Liver (tissue), 9 donors: Measurements from ENCODE around the gene ACP5. TPM values are rescaled to one million over a fixed set of nuclear protein-coding genes. Genes with fewer than 3 reads are reported as not detected.
A peak's percentile ranks its signal among the peaks of the same experiment; 100 is the strongest.

Experiments used
- DNase-seq: peaks from one replicate; pipeline ENCODE4 v3.0.0-alpha.2; 2017; ENCODE audit warnings: low spot score
- H3K27ac ChIP-seq, 2 donors: one replicate each; pipeline ENCODE4 v1.7.0; 2013; ENCODE audit warnings: inconsistent platforms in 2 of 2, low read length in 2 of 2, control low read depth in 1 of 2, low read depth in 1 of 2, mild to moderate bottlenecking in 1 of 2
- H3K27me3 ChIP-seq, 4 donors: one replicate each; pipeline versions ENCODE4 v1.6.1 to v1.7.0; 2013; ENCODE audit warnings: low read length in 3 of 4, inconsistent platforms in 1 of 4, mild to moderate bottlenecking in 1 of 4, moderate library complexity in 1 of 4; ENCODE audit not compliant: control insufficient read depth in 4 of 4, insufficient read depth in 4 of 4
- H3K36me3 ChIP-seq, 4 donors: one replicate each; pipeline versions ENCODE4 v1.6.1 to v1.7.0; 2013; ENCODE audit warnings: low read length in 3 of 4, mild to moderate bottlenecking in 3 of 4, low read depth in 1 of 4, moderate library complexity in 1 of 4; ENCODE audit not compliant: control insufficient read depth in 4 of 4, insufficient read depth in 3 of 4
- H3K4me1 ChIP-seq, 4 donors: one replicate each; pipeline versions ENCODE4 v1.6.1 to v1.7.0; 2013; ENCODE audit warnings: low read length in 3 of 4, mild to moderate bottlenecking in 3 of 4, moderate library complexity in 1 of 4; ENCODE audit not compliant: control insufficient read depth in 4 of 4, insufficient read depth in 4 of 4
- H3K4me3 ChIP-seq, 3 donors: one replicate each; pipeline versions ENCODE4 v1.6.1 to v1.7.0; 2013; ENCODE audit warnings: low read length in 3 of 3, control low read depth in 1 of 3, low read depth in 1 of 3, mild to moderate bottlenecking in 1 of 3
- H3K9ac ChIP-seq, 2 donors: one replicate each; pipeline ENCODE4 v1.7.0; 2013; ENCODE audit warnings: low read length in 2 of 2, mild to moderate bottlenecking in 2 of 2, moderate library complexity in 2 of 2, control low read depth in 1 of 2, low read depth in 1 of 2
- H3K9me3 ChIP-seq, 4 donors: one replicate each; pipeline versions ENCODE4 v1.6.1 to v1.7.0; 2013; ENCODE audit warnings: low read length in 3 of 4; ENCODE audit not compliant: control insufficient read depth in 4 of 4
- EGR1 ChIP-seq, 2 donors: IDR thresholded peaks; 2 replicates each; pipeline ENCODE4 v1.6.1; 2016 to 2018; ENCODE audit warnings: antibody characterized with exemption in 2 of 2, low read depth in 2 of 2
- FOXA1 ChIP-seq: IDR thresholded peaks from 2 replicates; pipeline ENCODE4 v1.6.1; 2016; ENCODE audit warnings: antibody characterized with exemption
- FOXA2 ChIP-seq: IDR thresholded peaks from 2 replicates; pipeline ENCODE4 v1.6.1; 2016; ENCODE audit warnings: antibody characterized with exemption
- GABPA ChIP-seq, 2 donors: IDR thresholded peaks in 1 of 2; conservative IDR thresholded peaks in 1 of 2; 2 replicates each; pipeline ENCODE4 v1.6.1; 2016; ENCODE audit warnings: antibody characterized with exemption in 2 of 2, mild to moderate bottlenecking in 1 of 2, moderate library complexity in 1 of 2
- HNF4A ChIP-seq, 2 donors: conservative IDR thresholded peaks; 2 replicates each; pipeline ENCODE4 v1.6.1; 2016; ENCODE audit warnings: antibody characterized with exemption in 2 of 2, mild to moderate bottlenecking in 2 of 2
- HNF4G ChIP-seq: IDR thresholded peaks from 2 replicates; pipeline ENCODE4 v1.6.1; 2016; ENCODE audit warnings: antibody characterized with exemption
- NR2F2 ChIP-seq: IDR thresholded peaks from 2 replicates; pipeline ENCODE4 v1.6.1; 2016; ENCODE audit warnings: antibody characterized with exemption
- RAD21 ChIP-seq, 2 donors: IDR thresholded peaks; 2 replicates each; pipeline ENCODE4 v1.6.1; 2016; ENCODE audit warnings: antibody characterized with exemption in 2 of 2, mild to moderate bottlenecking in 2 of 2
- YY1 ChIP-seq: IDR thresholded peaks from 2 replicates; pipeline ENCODE4 v1.6.1; 2016; ENCODE audit warnings: antibody characterized with exemption, mild to moderate bottlenecking
- WGBS: extraction: QIAGEN DNeasy Blood & Tissue Kit; methylation state at CpG from one replicate; pipeline ENCODE4 v1.1.7; 2013; 5-methylcytosine and 5-hydroxymethylcytosine counted together
- polyA plus RNA-seq, 2 donors: library from polyadenylated mRNA; stranded (reverse) in 1 of 2; unstranded in 1 of 2; fragments of 200-250 nt in 1 of 2; fragments of >200 nt in 1 of 2; fragmentation: Nextera tagmentation in 1 of 2; extraction: Ambion mirVana in 1 of 2; gene quantifications; one replicate each; pipeline versions ENCODE4 v1.2.1 to v1.2.3, GENCODE V29; 2013 to 2015
- total RNA-seq, 2 donors: library from RNA; depleted of rRNA; stranded (reverse); fragments of >200 nt; gene quantifications; one replicate each; pipeline ENCODE4 v1.2.3, GENCODE V29; 2014
- TF ChIP-seq, protein P1 (sequence below): IDR thresholded peaks from 2 replicates; pipeline ENCODE4 v1.6.1; 2016; ENCODE audit warnings: antibody characterized with exemption, mild to moderate bottlenecking
- TF ChIP-seq, protein P2 (sequence below): fragments of 150-350 bp; IDR thresholded peaks from 2 replicates; pipeline ENCODE4 v1.5.1; 2017; ENCODE audit warnings: improper control_type of control experiment, low read depth, low read length; ENCODE audit not compliant: missing input control
- TF ChIP-seq, protein P3 (sequence below): IDR thresholded peaks from 2 replicates; pipeline ENCODE4 v1.6.1; 2016; ENCODE audit warnings: antibody characterized with exemption
- TF ChIP-seq, protein P4 (sequence below): IDR thresholded peaks from 2 replicates; pipeline ENCODE4 v1.6.1; 2016; ENCODE audit warnings: antibody characterized with exemption
- TF ChIP-seq, protein P5 (sequence below): IDR thresholded peaks from 2 replicates; pipeline ENCODE4 v1.6.1; 2016; ENCODE audit warnings: antibody characterized with exemption
- donor health status: healthy.
- donor health status: healthy.
- donor health status: healthy.
- donor health status: healthy.
- donor health status: healthy.

ACP5 gene
- total and polyA plus RNA-seq, 4 donors: 18.6 to 30.5 (median 23.8) TPM

DNA sequence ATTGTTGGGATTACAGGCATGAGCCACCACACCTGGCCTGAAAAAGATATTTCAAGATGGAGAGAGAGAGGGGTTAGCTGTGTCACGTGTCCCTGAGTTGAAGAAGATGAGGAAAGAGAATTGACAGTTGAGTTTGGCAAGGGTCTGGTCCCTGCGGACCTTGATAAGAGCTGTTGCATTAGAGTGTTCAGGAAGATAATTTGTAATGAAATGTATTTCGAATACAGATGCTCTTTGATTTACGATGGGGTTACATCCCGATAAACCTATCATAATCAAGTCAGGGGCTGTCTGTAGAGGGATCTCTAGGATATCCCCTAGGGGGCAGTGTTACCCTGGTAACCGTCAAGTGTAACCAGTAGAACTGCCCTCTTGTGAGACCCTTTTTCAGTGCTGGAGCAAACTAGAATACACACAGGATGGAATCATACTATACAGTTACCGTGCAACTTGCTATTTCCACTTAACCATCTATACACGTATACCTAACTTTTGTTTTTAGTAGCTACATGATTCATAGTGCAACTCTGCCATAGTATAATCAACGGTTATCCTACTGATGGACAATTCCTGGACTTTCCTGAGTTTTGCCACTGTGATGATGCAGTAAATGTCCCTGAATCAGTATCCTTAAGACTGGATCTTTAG is 16.9 kb downstream of the ACP5 start:
- Histone ChIP-seq H3K9me3 (no peaks in the 10 kb centered on the region), H3K4me1 (peaks cover 4 to 23% (median 14%) of the 10 kb centered on the region in 4 donors), H3K27ac (no peak overlapping the region), H3K4me3 (no peak overlapping the region), H3K36me3 (peaks cover 0 to 4% (median 0%) of the 10 kb centered on the region in 4 donors), H3K9ac (no peak overlapping the region), H3K27me3 (no peaks in the 10 kb centered on the region)
- 26% methylated on average over 9 of the region's 9 CpGs for WGBS
- peak; percentile 78 to 83 for TF ChIP-seq RAD21 (IDR thresholded peaks at IDR 0.05)
- TF ChIP-seq, protein P1, sequence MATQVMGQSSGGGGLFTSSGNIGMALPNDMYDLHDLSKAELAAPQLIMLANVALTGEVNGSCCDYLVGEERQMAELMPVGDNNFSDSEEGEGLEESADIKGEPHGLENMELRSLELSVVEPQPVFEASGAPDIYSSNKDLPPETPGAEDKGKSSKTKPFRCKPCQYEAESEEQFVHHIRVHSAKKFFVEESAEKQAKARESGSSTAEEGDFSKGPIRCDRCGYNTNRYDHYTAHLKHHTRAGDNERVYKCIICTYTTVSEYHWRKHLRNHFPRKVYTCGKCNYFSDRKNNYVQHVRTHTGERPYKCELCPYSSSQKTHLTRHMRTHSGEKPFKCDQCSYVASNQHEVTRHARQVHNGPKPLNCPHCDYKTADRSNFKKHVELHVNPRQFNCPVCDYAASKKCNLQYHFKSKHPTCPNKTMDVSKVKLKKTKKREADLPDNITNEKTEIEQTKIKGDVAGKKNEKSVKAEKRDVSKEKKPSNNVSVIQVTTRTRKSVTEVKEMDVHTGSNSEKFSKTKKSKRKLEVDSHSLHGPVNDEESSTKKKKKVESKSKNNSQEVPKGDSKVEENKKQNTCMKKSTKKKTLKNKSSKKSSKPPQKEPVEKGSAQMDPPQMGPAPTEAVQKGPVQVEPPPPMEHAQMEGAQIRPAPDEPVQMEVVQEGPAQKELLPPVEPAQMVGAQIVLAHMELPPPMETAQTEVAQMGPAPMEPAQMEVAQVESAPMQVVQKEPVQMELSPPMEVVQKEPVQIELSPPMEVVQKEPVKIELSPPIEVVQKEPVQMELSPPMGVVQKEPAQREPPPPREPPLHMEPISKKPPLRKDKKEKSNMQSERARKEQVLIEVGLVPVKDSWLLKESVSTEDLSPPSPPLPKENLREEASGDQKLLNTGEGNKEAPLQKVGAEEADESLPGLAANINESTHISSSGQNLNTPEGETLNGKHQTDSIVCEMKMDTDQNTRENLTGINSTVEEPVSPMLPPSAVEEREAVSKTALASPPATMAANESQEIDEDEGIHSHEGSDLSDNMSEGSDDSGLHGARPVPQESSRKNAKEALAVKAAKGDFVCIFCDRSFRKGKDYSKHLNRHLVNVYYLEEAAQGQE: no peak
- TF ChIP-seq, protein P2, sequence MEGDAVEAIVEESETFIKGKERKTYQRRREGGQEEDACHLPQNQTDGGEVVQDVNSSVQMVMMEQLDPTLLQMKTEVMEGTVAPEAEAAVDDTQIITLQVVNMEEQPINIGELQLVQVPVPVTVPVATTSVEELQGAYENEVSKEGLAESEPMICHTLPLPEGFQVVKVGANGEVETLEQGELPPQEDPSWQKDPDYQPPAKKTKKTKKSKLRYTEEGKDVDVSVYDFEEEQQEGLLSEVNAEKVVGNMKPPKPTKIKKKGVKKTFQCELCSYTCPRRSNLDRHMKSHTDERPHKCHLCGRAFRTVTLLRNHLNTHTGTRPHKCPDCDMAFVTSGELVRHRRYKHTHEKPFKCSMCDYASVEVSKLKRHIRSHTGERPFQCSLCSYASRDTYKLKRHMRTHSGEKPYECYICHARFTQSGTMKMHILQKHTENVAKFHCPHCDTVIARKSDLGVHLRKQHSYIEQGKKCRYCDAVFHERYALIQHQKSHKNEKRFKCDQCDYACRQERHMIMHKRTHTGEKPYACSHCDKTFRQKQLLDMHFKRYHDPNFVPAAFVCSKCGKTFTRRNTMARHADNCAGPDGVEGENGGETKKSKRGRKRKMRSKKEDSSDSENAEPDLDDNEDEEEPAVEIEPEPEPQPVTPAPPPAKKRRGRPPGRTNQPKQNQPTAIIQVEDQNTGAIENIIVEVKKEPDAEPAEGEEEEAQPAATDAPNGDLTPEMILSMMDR: peak; percentile 65
- peak; percentile 73 for DNase-seq

DNA sequence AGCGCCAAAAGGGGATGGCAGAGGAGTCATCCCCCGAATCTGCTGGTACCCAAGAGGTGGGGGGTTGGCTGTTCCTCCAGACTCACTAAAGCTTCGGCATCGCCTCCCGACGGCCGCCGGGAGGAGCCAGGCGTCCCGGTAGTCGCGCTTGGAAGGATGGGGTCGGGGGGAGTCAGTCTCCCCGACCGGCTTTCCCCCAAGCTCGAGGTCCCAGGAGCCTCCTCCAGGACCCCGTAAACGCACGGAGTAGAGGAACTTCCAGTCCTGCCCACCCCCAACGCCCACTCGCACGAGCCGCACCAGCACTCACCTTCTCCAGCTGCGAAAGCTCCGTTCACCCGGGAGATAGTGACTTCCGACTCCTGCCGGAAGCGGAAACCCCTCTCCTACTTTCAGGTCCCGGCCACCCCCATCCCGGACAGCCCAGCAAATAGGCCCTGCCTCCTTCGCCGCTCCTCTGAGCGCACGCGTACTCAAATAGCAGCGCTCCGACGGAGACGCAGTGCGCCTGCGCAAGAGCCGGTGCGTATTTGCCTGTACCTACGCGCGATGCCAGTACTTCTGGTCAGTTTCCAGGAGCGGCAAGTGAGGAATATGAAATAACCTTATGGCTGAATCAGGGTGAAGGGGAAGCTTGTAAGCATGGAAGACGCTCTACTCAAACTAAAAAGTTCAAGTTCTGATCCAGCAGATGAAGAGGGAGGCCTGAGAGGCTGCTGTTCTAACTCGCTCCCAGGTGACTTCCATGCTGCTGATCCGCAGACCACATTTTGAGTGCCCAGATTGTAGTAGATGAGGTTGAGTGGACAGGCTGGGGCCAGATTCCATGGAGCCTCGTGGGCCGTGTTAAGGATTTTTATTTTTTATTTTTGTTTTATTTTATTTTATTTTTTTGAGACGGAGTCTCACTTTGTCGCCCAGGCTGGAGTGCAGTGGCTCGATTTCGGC is 18.3 kb downstream of the ACP5 start, which contains the start of gene ELOF1:
TSS of gene ELOF1 (minus strand) at position 350 of the 948 bp plus-strand sequence. CDS start 4,883 bp downstream, outside the sequence.
- peak; percentile 96 for DNase-seq
- Histone ChIP-seq H3K36me3 (peaks cover 0 to 9% (median 0%) of the 10 kb centered on the region in 4 donors), H3K9ac (peak within 1 kb of the TSS; percentile 77 to 81), H3K27ac (peak within 1 kb of the TSS; percentile 47 to 80), H3K4me1 (peaks cover 4 to 23% (median 14%) of the 10 kb centered on the region in 4 donors), H3K9me3 (no peaks in the 10 kb centered on the region), H3K27me3 (no peaks in the 10 kb centered on the region), H3K4me3 (peak within 1 kb of the TSS; percentile 75 to 99 (median 96))
- WGBS: 4% methylated on average over 57 of the region's 57 CpGs
- TF ChIP-seq FOXA2 (peak; percentile 91), FOXA1 (peak; percentile 84), NR2F2 (no peak), YY1 (peak; percentile 86), HNF4A (conservative IDR thresholded peaks at IDR 0.05) (no peak), RAD21 (IDR thresholded peaks at IDR 0.05) (peak; percentile 32 to 50), HNF4G (no peak), GABPA (IDR thresholded peaks at IDR 0.05 in 1 of 2, conservative IDR thresholded peaks at IDR 0.05 in 1 of 2) (peak; percentile 91 to 98), EGR1 (IDR thresholded peaks at IDR 0.05; ENCODE audit: low read depth in 2 of 2) (peak; percentile 61 to 70)
- TF ChIP-seq, protein P3, sequence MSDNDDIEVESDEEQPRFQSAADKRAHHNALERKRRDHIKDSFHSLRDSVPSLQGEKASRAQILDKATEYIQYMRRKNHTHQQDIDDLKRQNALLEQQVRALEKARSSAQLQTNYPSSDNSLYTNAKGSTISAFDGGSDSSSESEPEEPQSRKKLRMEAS: no peak
- TF ChIP-seq, protein P4, sequence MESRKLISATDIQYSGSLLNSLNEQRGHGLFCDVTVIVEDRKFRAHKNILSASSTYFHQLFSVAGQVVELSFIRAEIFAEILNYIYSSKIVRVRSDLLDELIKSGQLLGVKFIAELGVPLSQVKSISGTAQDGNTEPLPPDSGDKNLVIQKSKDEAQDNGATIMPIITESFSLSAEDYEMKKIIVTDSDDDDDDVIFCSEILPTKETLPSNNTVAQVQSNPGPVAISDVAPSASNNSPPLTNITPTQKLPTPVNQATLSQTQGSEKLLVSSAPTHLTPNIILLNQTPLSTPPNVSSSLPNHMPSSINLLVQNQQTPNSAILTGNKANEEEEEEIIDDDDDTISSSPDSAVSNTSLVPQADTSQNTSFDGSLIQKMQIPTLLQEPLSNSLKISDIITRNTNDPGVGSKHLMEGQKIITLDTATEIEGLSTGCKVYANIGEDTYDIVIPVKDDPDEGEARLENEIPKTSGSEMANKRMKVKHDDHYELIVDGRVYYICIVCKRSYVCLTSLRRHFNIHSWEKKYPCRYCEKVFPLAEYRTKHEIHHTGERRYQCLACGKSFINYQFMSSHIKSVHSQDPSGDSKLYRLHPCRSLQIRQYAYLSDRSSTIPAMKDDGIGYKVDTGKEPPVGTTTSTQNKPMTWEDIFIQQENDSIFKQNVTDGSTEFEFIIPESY: no peak
- TF ChIP-seq, protein P2: no peak
- TF ChIP-seq, protein P5, sequence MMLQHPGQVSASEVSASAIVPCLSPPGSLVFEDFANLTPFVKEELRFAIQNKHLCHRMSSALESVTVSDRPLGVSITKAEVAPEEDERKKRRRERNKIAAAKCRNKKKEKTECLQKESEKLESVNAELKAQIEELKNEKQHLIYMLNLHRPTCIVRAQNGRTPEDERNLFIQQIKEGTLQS: no peak
